ENCODE results near the gene RRM1. TPM values are rescaled to one million over a fixed set of nuclear protein-coding genes. Genes with fewer than 3 reads are reported as not detected.
"Not testable (repeated sequence)": the region's sequence is repeated elsewhere in the genome, so short reads cannot be mapped to it uniquely, and the experiment has no call there.

RRM1 gene
- total RNA-seq, 1 experiment from 2014 or later, result 80.7 TPM

GRCh38 chr11:4130219-4130618 is 35.6 kb downstream of the RRM1 start:
- not testable (repeated sequence) for H4K20me1 ChIP-seq (ENCODE audit: insufficient read depth, low read depth, low read length); H3K4me2 ChIP-seq (ENCODE audit: low read depth, low read length, poor library complexity, severe bottlenecking); H3K27ac ChIP-seq (ENCODE audit: low read length); H3K4me3 ChIP-seq (ENCODE audit: low read length); DNase-seq; H3K27me3 ChIP-seq (ENCODE audit: low read length); H3K9ac ChIP-seq (ENCODE audit: low read length); H2AFZ ChIP-seq (ENCODE audit: low read length); H3K9me3 ChIP-seq (ENCODE audit: low read length); H3K79me2 ChIP-seq (ENCODE audit: low read length); H3K4me1 ChIP-seq (ENCODE audit: low read length); H3K9me2 ChIP-seq (replicated peaks; ENCODE audit: insufficient read depth, low read length)
- peaks cover 93% of the 10 kb centered on the region for H3K36me3 ChIP-seq (ENCODE audit: insufficient read depth, low read length)

DNA sequence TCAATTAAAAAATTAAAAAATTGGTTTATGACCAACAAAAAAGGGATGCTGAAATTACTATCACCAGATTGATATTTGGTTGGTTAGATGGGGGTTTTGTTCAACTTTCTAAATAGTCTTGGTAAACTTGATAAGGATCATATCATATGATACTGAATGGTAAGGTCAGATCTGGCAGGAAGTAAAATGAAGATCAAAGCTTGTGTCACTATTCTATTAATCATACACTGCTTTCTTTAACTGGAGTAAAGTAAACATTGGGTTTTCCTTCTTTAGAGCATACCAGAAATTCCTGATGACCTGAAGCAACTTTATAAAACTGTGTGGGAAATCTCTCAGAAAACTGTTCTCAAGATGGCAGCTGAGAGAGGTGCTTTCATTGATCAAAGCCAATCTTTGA is 40.2 kb downstream of the RRM1 start:
- H3K27me3 ChIP-seq (ENCODE audit: low read length), result no peaks in the 10 kb centered on the region
- no peaks in the 10 kb centered on the region for H3K9me3 ChIP-seq (ENCODE audit: low read length)
- H3K79me2 ChIP-seq (ENCODE audit: low read length), result no peaks in the 10 kb centered on the region
- H2AFZ ChIP-seq (ENCODE audit: low read length), result no peak overlapping the region
- no peaks in the 10 kb centered on the region for H3K9me2 ChIP-seq (replicated peaks; ENCODE audit: insufficient read depth, low read length)
- no peak for DNase-seq
- no peaks in the 10 kb centered on the region for H4K20me1 ChIP-seq (ENCODE audit: insufficient read depth, low read depth, low read length)
- no peak overlapping the region for H3K4me2 ChIP-seq (ENCODE audit: low read depth, low read length, poor library complexity, severe bottlenecking)
- peaks cover 78% of the 10 kb centered on the region for H3K36me3 ChIP-seq (ENCODE audit: insufficient read depth, low read length)
- H3K4me3 ChIP-seq (ENCODE audit: low read length), result no peak overlapping the region
- no peak overlapping the region for H3K9ac ChIP-seq (ENCODE audit: low read length)
- no peaks in the 10 kb centered on the region for H3K4me1 ChIP-seq (ENCODE audit: low read length)
- no peak overlapping the region for H3K27ac ChIP-seq (ENCODE audit: low read length)

DNA sequence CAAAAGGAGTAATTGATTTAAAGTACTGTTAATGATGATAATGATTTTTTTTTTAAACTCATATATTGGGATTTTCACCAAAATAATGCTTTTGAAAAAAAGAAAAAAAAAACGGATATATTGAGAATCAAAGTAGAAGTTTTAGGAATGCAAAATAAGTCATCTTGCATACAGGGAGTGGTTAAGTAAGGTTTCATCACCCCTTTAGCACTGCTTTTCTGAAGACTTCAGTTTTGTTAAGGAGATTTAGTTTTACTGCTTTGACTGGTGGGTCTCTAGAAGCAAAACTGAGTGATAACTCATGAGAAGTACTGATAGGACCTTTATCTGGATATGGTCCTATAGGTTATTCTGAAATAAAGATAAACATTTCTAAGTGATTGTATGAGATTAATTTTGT is 43.9 kb downstream of the RRM1 start:
- Histone ChIP-seq H3K79me2 (ENCODE audit: low read length) (no peaks in the 10 kb centered on the region), H2AFZ (ENCODE audit: low read length) (no peak overlapping the region), H3K4me2 (ENCODE audit: low read depth, low read length, poor library complexity, severe bottlenecking) (no peak overlapping the region), H3K27ac (ENCODE audit: low read length) (no peak overlapping the region), H3K4me3 (ENCODE audit: low read length) (no peak overlapping the region), H3K9me2 (replicated peaks; ENCODE audit: insufficient read depth, low read length) (no peaks in the 10 kb centered on the region), H3K27me3 (ENCODE audit: low read length) (no peaks in the 10 kb centered on the region), H3K4me1 (ENCODE audit: low read length) (no peaks in the 10 kb centered on the region), H3K9me3 (ENCODE audit: low read length) (no peaks in the 10 kb centered on the region), H3K36me3 (ENCODE audit: insufficient read depth, low read length) (peaks cover 60% of the 10 kb centered on the region), H3K9ac (ENCODE audit: low read length) (no peak overlapping the region), H4K20me1 (ENCODE audit: insufficient read depth, low read depth, low read length) (no peaks in the 10 kb centered on the region)
- DNase-seq, result no peak

GRCh38 chr11:4140067-4140636 is 45.6 kb downstream of the RRM1 start:
- Histone ChIP-seq H3K9me3 (ENCODE audit: low read length) (no peaks in the 10 kb centered on the region), H3K4me2 (ENCODE audit: low read depth, low read length, poor library complexity, severe bottlenecking) (no peak overlapping the region), H3K4me1 (ENCODE audit: low read length) (no peaks in the 10 kb centered on the region), H3K4me3 (ENCODE audit: low read length) (no peak overlapping the region), H3K9me2 (replicated peaks; ENCODE audit: insufficient read depth, low read length) (no peaks in the 10 kb centered on the region), H3K9ac (ENCODE audit: low read length) (no peak overlapping the region), H3K79me2 (ENCODE audit: low read length) (no peaks in the 10 kb centered on the region), H3K27ac (ENCODE audit: low read length) (no peak overlapping the region), H2AFZ (ENCODE audit: low read length) (no peak overlapping the region), H4K20me1 (ENCODE audit: insufficient read depth, low read depth, low read length) (no peaks in the 10 kb centered on the region), H3K27me3 (ENCODE audit: low read length) (no peaks in the 10 kb centered on the region), H3K36me3 (ENCODE audit: insufficient read depth, low read length) (peaks cover 46% of the 10 kb centered on the region)
- DNase-seq, result no peak

- Histone ChIP-seq H3K4me1 (ENCODE audit: low read length) (no peaks in the 10 kb centered on the region), H2AFZ (ENCODE audit: low read length) (no peak overlapping the region), H3K79me2 (ENCODE audit: low read length) (no peaks in the 10 kb centered on the region), H3K36me3 (ENCODE audit: insufficient read depth, low read length) (peaks cover 2% of the 10 kb centered on the region; the same call in 1 of the 2 replicates), H4K20me1 (ENCODE audit: insufficient read depth, low read depth, low read length) (no peaks in the 10 kb centered on the region), H3K27me3 (ENCODE audit: low read length) (no peaks in the 10 kb centered on the region), H3K27ac (ENCODE audit: low read length) (no peak overlapping the region), H3K9me3 (ENCODE audit: low read length) (no peaks in the 10 kb centered on the region), H3K9me2 (replicated peaks; ENCODE audit: insufficient read depth, low read length) (no peaks in the 10 kb centered on the region), H3K9ac (ENCODE audit: low read length) (no peak overlapping the region), H3K4me2 (ENCODE audit: low read depth, low read length, poor library complexity, severe bottlenecking) (no peak overlapping the region), H3K4me3 (ENCODE audit: low read length) (no peak overlapping the region)
- no peak for DNase-seq
Measured at GRCh38 chr11:4146070-4146771, 51.6 kb downstream of the RRM1 start.

DNA sequence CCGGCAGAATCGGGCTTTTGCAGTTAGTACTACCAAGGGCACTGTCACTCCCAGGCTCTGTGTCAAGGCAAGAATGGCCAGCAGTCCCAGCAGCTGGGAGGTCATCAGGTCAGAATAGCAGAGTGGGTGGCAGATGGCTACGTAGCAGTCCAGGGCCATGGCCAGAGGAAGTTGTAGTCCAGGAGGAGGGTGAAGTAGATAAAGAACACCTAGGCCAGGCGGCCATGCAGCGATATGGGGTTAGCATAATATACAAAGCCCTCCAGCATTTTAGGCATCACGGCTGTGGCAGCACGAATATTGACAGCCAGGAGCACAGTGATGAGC is 52.1 kb downstream of the RRM1 start:
- Histone ChIP-seq H3K4me2 (ENCODE audit: low read depth, low read length, poor library complexity, severe bottlenecking) (no peak overlapping the region), H3K9ac (ENCODE audit: low read length) (no peak overlapping the region), H2AFZ (ENCODE audit: low read length) (no peak overlapping the region), H4K20me1 (ENCODE audit: insufficient read depth, low read depth, low read length) (no peaks in the 10 kb centered on the region), H3K4me1 (ENCODE audit: low read length) (no peaks in the 10 kb centered on the region), H3K79me2 (ENCODE audit: low read length) (no peaks in the 10 kb centered on the region), H3K27ac (ENCODE audit: low read length) (no peak overlapping the region), H3K27me3 (ENCODE audit: low read length) (no peaks in the 10 kb centered on the region), H3K36me3 (ENCODE audit: insufficient read depth, low read length) (no peaks in the 10 kb centered on the region), H3K4me3 (ENCODE audit: low read length) (no peak overlapping the region), H3K9me2 (replicated peaks; ENCODE audit: insufficient read depth, low read length) (no peaks in the 10 kb centered on the region), H3K9me3 (ENCODE audit: low read length) (no peaks in the 10 kb centered on the region)
- no peak for DNase-seq

DNA sequence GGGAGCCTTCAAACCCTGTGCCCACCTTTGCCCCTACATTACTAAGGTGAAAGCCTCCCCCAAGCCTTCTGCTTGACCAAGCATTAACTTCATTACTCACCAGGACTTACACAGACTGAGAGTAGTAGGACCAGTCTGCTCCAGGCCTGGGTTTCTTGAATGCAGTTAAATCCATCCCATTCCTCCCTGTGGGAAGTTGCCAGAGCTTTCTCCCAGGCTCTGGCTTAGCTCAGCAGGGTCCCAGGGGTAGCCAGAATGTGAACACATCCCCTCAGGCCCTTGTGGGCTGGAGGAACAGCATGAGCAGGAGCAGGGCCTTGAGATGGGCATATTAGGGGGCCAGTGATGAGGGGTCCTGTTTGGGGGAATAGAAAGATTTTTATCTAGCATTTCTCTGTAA is 59.9 kb downstream of the RRM1 start:
- DNase-seq, result no peak
- Histone ChIP-seq H2AFZ (ENCODE audit: low read length) (no peak overlapping the region), H3K36me3 (ENCODE audit: insufficient read depth, low read length) (no peaks in the 10 kb centered on the region), H3K9me3 (ENCODE audit: low read length) (no peaks in the 10 kb centered on the region), H3K27ac (ENCODE audit: low read length) (no peak overlapping the region), H3K79me2 (ENCODE audit: low read length) (no peaks in the 10 kb centered on the region), H3K4me1 (ENCODE audit: low read length) (no peaks in the 10 kb centered on the region), H3K4me3 (ENCODE audit: low read length) (no peak overlapping the region), H3K27me3 (ENCODE audit: low read length) (no peaks in the 10 kb centered on the region), H3K9ac (ENCODE audit: low read length) (no peak overlapping the region), H3K4me2 (ENCODE audit: low read depth, low read length, poor library complexity, severe bottlenecking) (no peak overlapping the region), H3K9me2 (replicated peaks; ENCODE audit: insufficient read depth, low read length) (no peaks in the 10 kb centered on the region), H4K20me1 (ENCODE audit: insufficient read depth, low read depth, low read length) (no peaks in the 10 kb centered on the region)

- Histone ChIP-seq H3K36me3 (ENCODE audit: insufficient read depth, low read length) (no peaks in the 10 kb centered on the region), H4K20me1 (ENCODE audit: insufficient read depth, low read depth, low read length) (no peaks in the 10 kb centered on the region), H3K9ac (ENCODE audit: low read length) (no peak overlapping the region), H2AFZ (ENCODE audit: low read length) (no peak overlapping the region), H3K27ac (ENCODE audit: low read length) (no peak overlapping the region), H3K4me1 (ENCODE audit: low read length) (no peaks in the 10 kb centered on the region), H3K79me2 (ENCODE audit: low read length) (no peaks in the 10 kb centered on the region), H3K9me2 (replicated peaks; ENCODE audit: insufficient read depth, low read length) (no peaks in the 10 kb centered on the region), H3K4me2 (ENCODE audit: low read depth, low read length, poor library complexity, severe bottlenecking) (no peak overlapping the region), H3K4me3 (ENCODE audit: low read length) (no peak overlapping the region), H3K9me3 (ENCODE audit: low read length) (no peaks in the 10 kb centered on the region), H3K27me3 (ENCODE audit: low read length) (no peaks in the 10 kb centered on the region)
- DNase-seq, result no peak
Measured at GRCh38 chr11:4156571-4156970, 62.0 kb downstream of the RRM1 start.

All from Karpas-422 (cell line).